K562 (cell line): ENCODE results near the gene ANXA4. TPM values are rescaled to one million over a fixed set of nuclear protein-coding genes. Genes with fewer than 3 reads are reported as not detected.
A peak's percentile ranks its signal among the peaks of the same experiment; 100 is the strongest.

Experiments
- ATAC-seq: fragments of 200-7000 bp; cut with Tn5 transposase; 3 replicates; pipeline ENCODE4 v1.9.1; 2020; ENCODE audit warnings: moderate library complexity
- BruUV-seq: library from RNA; stranded (reverse); fragments of 400-500 nt; replicated peaks from 2 replicates; lab custom pipeline; 2021; lab: Mats Ljungman, UMichigan
- CTCF ChIA-PET: fragments of 300-600 bp; formaldehyde crosslinking; extraction: SDS; loops from one replicate; lab custom pipeline; 2021; ENCODE audit warnings: low intra/inter-chr PET ratio; lab: Yijun Ruan, JAX
- POLR2A ChIA-PET: fragments of 300-600, 350-650 bp; sonication (Branson Sonifier 250); formaldehyde crosslinking; extraction: SDS; loops from one replicate; lab custom pipeline; 2021; ENCODE audit warnings: antibody characterized with exemption, inconsistent platforms; lab: Yijun Ruan, JAX
- DNase-seq, 4 experiments: peaks; one replicate each; pipeline versions ENCODE4 v3.0.0 to v3.0.0-alpha.2; 2011 to 2018; ENCODE audit warnings: low spot score in 3 of 4, mixed read lengths in 3 of 4; ENCODE audit errors: extremely low read depth in 1 of 4
- FAIRE-seq: peaks from 2 replicates; lab custom pipeline; 2011; peaks lifted over from hg19 to GRCh38; lab: Jason Lieb, UNC
- H2AFZ ChIP-seq: 2 replicates; pipeline ENCODE4 v1.6.0; 2011; ENCODE audit warnings: low read depth, low read length, control low read depth, inconsistent platforms
- H3K27ac ChIP-seq: fragments of 200-600 bp; 3 replicates; pipeline ENCODE4 v1.8.0; 2011; ENCODE audit warnings: low read depth, mild to moderate bottlenecking, control low read depth, inconsistent platforms, low read length, moderate library complexity, mixed read lengths; ENCODE audit errors: extremely low read depth
- H3K27me3 ChIP-seq, 2 experiments: fragments of 300-600 bp in 1 of 2; 2 replicates in 1 of 2; 3 replicates in 1 of 2; pipeline versions ENCODE4 v1.6.0 to v1.8.0; 2011; ENCODE audit warnings: inconsistent platforms in 2 of 2, low read length in 2 of 2, mild to moderate bottlenecking in 1 of 2, mixed read lengths in 1 of 2, moderate library complexity in 1 of 2; ENCODE audit not compliant: control insufficient read depth in 2 of 2, insufficient read depth in 2 of 2
- H3K36me3 ChIP-seq: fragments of 300-600 bp; 3 replicates; pipeline ENCODE4 v1.8.0; 2011; ENCODE audit warnings: mild to moderate bottlenecking, low read length, inconsistent platforms; ENCODE audit not compliant: control insufficient read depth, insufficient read depth
- H3K4me1 ChIP-seq, 2 experiments: fragments of 200-600 bp in 1 of 2; replicated peaks in 1 of 2; 2 replicates in 1 of 2; 3 replicates in 1 of 2; pipeline versions ENCODE4 v1.5.1 to v1.8.0; 2011; ENCODE audit warnings: inconsistent platforms in 2 of 2, low read length in 2 of 2, mild to moderate bottlenecking in 1 of 2, mixed read lengths in 1 of 2, moderate library complexity in 1 of 2; ENCODE audit not compliant: control insufficient read depth in 2 of 2, insufficient read depth in 2 of 2
- H3K4me2 ChIP-seq: 2 replicates; pipeline ENCODE4 v1.6.1; 2011; ENCODE audit warnings: low read length, control low read depth, inconsistent platforms, mixed read lengths; ENCODE audit not compliant: insufficient read depth
- H3K4me3 ChIP-seq: fragments of 200-600 bp; sonication (generic), shearing (Covaris generic); 2 replicates; pipeline ENCODE4 v1.5.1; 2016; ENCODE audit warnings: control low read depth, inconsistent platforms
- H3K79me2 ChIP-seq: fragments of 200-600 bp; 3 replicates; pipeline ENCODE4 v1.8.0; 2011; ENCODE audit warnings: low read length, inconsistent platforms; ENCODE audit not compliant: control insufficient read depth, insufficient read depth
- H3K9ac ChIP-seq, 2 experiments: 2 replicates each; pipeline versions ENCODE4 v1.6.0 to v1.6.1; 2011; ENCODE audit warnings: low read depth in 2 of 2, low read length in 2 of 2, control low read depth in 1 of 2, inconsistent platforms in 1 of 2, mild to moderate bottlenecking in 1 of 2, mixed read lengths in 1 of 2; ENCODE audit not compliant: insufficient read depth in 1 of 2
- H3K9me1 ChIP-seq: one replicate; pipeline ENCODE4 v1.6.0; 2011; ENCODE audit warnings: inconsistent platforms, mild to moderate bottlenecking, low read length, moderate library complexity; ENCODE audit not compliant: control insufficient read depth, insufficient read depth
- H3K9me3 ChIP-seq: replicated peaks from 2 replicates; pipeline ENCODE4 v1.5.1; 2011; ENCODE audit warnings: low read depth, low read length, inconsistent platforms; ENCODE audit not compliant: control insufficient read depth, insufficient read depth
- H4K20me1 ChIP-seq: replicated peaks from 2 replicates; pipeline ENCODE4 v1.6.1; 2011; ENCODE audit warnings: low read length, inconsistent platforms, mixed read lengths; ENCODE audit not compliant: control insufficient read depth, insufficient read depth
- BCOR ChIP-seq: fragments of 450-650 bp; IDR thresholded peaks from 2 replicates; pipeline ENCODE4 v1.6.1; 2016
- CBFB ChIP-seq: sonication (generic); formaldehyde crosslinking; IDR thresholded peaks from 2 replicates; pipeline ENCODE4 v1.4.0; 2020; ENCODE audit warnings: mild to moderate bottlenecking, missing genetic modification reagents
- PHF20 ChIP-seq: fragments of 450-650 bp; IDR thresholded peaks from 2 replicates; pipeline ENCODE4 v1.6.1; 2018; ENCODE audit not compliant: partially characterized antibody
- POLR2A ChIP-seq: fragments of 450-650 bp; conservative IDR thresholded peaks from 2 replicates; pipeline ENCODE4 v1.6.1; 2016
- RBM25 ChIP-seq: fragments of 200-400 bp; formaldehyde crosslinking; IDR thresholded peaks from 2 replicates; pipeline ENCODE4 v1.6.1; 2018; ENCODE audit warnings: low read length, low read depth, moderate library complexity; ENCODE audit not compliant: severe bottlenecking
- RFX7 ChIP-seq: fragments of 250-450 bp; sonication (Bioruptor Pico); IDR thresholded peaks from 2 replicates; pipeline ENCODE4 v1.5.1; 2021; ENCODE audit warnings: mild to moderate bottlenecking
- SP1 ChIP-seq: sonication (generic); formaldehyde crosslinking; IDR thresholded peaks from 2 replicates; pipeline ENCODE4 v1.8.1; 2022; ENCODE audit warnings: mild to moderate bottlenecking, missing genetic modification reagents
- SRSF9 ChIP-seq: fragments of 200-400 bp; formaldehyde crosslinking; IDR thresholded peaks from 2 replicates; pipeline ENCODE4 v1.6.1; 2017; ENCODE audit warnings: low read depth, low read length, borderline replicate concordance
- U2AF2 ChIP-seq: fragments of 200-400 bp; formaldehyde crosslinking; optimal IDR thresholded peaks from 2 replicates; pipeline ENCODE3; 2017; ENCODE audit warnings: low read depth, mild to moderate bottlenecking, low read length
- WGBS: fragments of 100-300 bp; shearing (Covaris generic); methylation state at CpG from one replicate; pipeline ENCODE4 v1.1.6; 2016; ENCODE audit warnings: low coverage, mixed read lengths; ENCODE audit not compliant: insufficient coverage; ENCODE audit errors: missing lambda C conversion rate; 5-methylcytosine and 5-hydroxymethylcytosine counted together
- in situ Hi-C: fragments of 300-500 bp; cut with MboI; formaldehyde crosslinking; loops from 4 replicates; pipeline ENCODE4 v1.15.0; 2018; ENCODE audit warnings: inconsistent platforms, mixed read lengths
- intact Hi-C: fragments of 100-400 bp; cut with micrococcal nuclease; formaldehyde crosslinking; loops from 2 replicates; pipeline ENCODE4 v1.14.2; 2022
- polyA plus RNA-seq, 8 experiments: library from polyadenylated mRNA; depleted of rRNA in 4 of 8; stranded (reverse) in 5 of 8; unstranded in 3 of 8; fragments of >200 nt; fragmentation: Nextera tagmentation in 2 of 8; fragmentation: Illumina TruSeq in 1 of 8; extraction: Ambion mirVana in 2 of 8; extraction: Trizol in 1 of 8; gene quantifications; 2 replicates each; pipeline versions ENCODE4 v1.2.1 to v1.2.3, GENCODE V29; 2011 to 2014; ENCODE audit warnings: inconsistent platforms in 1 of 8, missing spikeins in 1 of 8
- total RNA-seq, 7 experiments: library from RNA; depleted of rRNA in 6 of 7; stranded (reverse); fragments of >200 nt in 6 of 7; fragmentation: Illumina TruSeq in 2 of 7; extraction: Trizol in 2 of 7; gene quantifications; 2 replicates each; pipeline versions ENCODE4 v1.2.1 to v1.2.3, GENCODE V29; 2011 to 2021; ENCODE audit warnings: low replicate concordance in 1 of 7

Gene ANXA4
- total and polyA plus RNA-seq, 9 of the 15 experiments (the other 6 are each of a cell fraction or from before 2014, with no cell fraction given) = 3.4 to 13.6 (median 11.6) TPM

- in situ Hi-C loops = no loop called here
- peaks cover 0 to 16% of the 10 kb centered on the region in 2 experiments; a peak in 3 of 5 replicates for H3K4me1 ChIP-seq
- no peak overlapping the region for H3K9ac ChIP-seq
- no peaks in the 10 kb centered on the region for H3K9me3 ChIP-seq
- H4K20me1 ChIP-seq = no peaks in the 10 kb centered on the region
- ChIA-PET POLR2A (interaction anchor here (0.9 kb wide), 1 partner anchor 12 kb away, joined by 3 read pairs; no protein-coding TSS in a partner anchor), CTCF (no interaction called here)
- ATAC-seq (no peak), DNase-seq (no peak), FAIRE-seq (no peak)
- H3K4me2 ChIP-seq = no peak overlapping the region
- no peak overlapping the region for H3K4me3 ChIP-seq
- no peaks in the 10 kb centered on the region for H3K27me3 ChIP-seq
- BruUV-seq = no TSS peak
- TF ChIP-seq PHF20 (peak; percentile 29), SP1 (no peak), CBFB (no peak), POLR2A (no peak), RFX7 (CRISPR knock-in tag) (no peak), RBM25 (peak; percentile 70), U2AF2 (no peak), SRSF9 (no peak), BCOR (peak; percentile 36; the same call in 1 of the 2 replicates)
- intact Hi-C loops = no loop called here
- H3K9me1 ChIP-seq = no peaks in the 10 kb centered on the region
- H3K36me3 ChIP-seq = no peaks in the 10 kb centered on the region
- 81% methylated on average over 9 of the region's 9 CpGs for WGBS
- no peaks in the 10 kb centered on the region for H3K79me2 ChIP-seq
- H3K27ac ChIP-seq = no peak overlapping the region
- H2AFZ ChIP-seq = 0 out of 2 replicates have a peak overlapping the region, but pooled peaks have one; percentile 23
Measured at GRCh38 chr2:69776886-69777785, 35.2 kb downstream of the ANXA4 start.
